D721Med (cell line): Measurements from ENCODE around the gene PLEKHH1.

ENCODE experiments used
- DNase-seq: peaks from one replicate; pipeline ENCODE4 v3.0.0; 2011; ENCODE audit warnings: low spot score; ENCODE audit not compliant: insufficient read length
- FAIRE-seq: peaks from 2 replicates; lab custom pipeline; 2011; peaks lifted over from hg19 to GRCh38; lab: Jason Lieb, UNC
- CTCF ChIP-seq: IDR thresholded peaks from 2 replicates; pipeline ENCODE4 v1.5.1; 2012; ENCODE audit warnings: mild to moderate bottlenecking, control low read depth; ENCODE audit not compliant: insufficient read depth; ENCODE audit errors: missing control alignments

Gene PLEKHH1

GRCh38 chr14:67515386-67516079 is 17.6 kb upstream of the PLEKHH1 start:
- TF ChIP-seq CTCF = no peak
- FAIRE-seq = no peak

GRCh38 chr14:67516676-67517075 is 16.4 kb upstream of the PLEKHH1 start:
- no peak for TF ChIP-seq CTCF

More at GRCh38 chr14:67515386-67516079, 17.6 kb upstream of the PLEKHH1 start:
- DNase-seq = no peak

DNA sequence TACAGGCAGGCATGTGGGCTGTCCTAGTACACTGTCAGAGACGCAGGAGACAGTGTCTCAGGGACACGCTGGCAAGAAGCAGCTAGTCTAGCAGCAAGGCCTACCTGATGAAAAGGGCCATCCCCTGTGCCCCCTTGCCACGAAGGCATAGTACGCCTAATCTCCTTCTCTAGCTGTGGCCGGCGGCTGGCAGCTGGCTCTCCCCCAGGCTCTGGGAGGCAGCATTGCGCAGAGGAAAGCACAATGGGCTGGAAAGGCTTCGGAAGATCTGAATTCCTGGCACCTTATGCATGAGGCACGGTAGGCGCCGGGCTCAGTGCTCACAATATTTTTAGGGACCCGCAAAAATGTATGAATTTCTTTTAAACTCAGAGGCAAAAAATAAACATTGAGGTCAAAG is 16.0 kb upstream of the PLEKHH1 start:
- FAIRE-seq (no peak), DNase-seq (no peak)
- peak; percentile 27 for TF ChIP-seq CTCF

More at GRCh38 chr14:67516676-67517075, 16.4 kb upstream of the PLEKHH1 start:
- FAIRE-seq = no peak
- no peak for DNase-seq

DNA sequence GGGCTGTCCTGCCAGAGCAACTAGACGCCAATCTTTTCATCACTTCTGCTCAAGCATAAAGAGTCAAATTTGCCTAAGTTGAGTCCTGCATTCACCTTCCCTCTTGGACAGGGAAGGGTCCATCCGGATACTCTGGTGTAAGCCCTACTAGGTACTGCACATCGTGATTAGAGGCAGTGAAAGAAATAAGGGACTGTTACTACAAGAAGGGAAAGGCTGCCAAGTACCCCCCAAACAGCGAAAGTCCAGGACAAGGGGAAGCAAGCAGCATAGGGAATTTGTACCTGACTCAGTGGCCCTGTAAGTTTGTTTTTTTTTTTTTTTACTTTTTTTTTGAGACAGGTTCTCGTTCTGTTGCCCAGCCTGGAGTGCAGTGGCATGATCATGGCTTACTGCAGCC is 13.7 kb upstream of the PLEKHH1 start:
- TF ChIP-seq CTCF = no peak
- no peak for FAIRE-seq
- DNase-seq = no peak

DNA sequence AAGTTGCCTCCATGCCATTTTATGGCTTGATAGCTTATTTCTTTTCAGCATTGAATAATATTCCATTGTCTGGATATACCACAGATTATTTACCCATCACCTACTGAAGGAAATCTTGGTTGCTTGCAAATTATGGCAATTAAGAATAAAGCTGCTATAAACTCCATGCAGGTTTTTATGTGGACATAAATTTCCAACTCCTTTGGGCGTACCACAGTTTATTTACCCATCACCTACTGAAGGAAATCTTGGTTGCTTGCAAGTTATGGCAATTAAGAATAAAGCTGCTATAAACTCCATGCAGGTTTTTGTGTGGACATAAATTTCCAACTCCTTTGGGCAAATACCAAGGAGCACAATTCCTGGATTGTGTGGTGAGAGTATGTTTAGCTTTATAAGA is 12.6 kb upstream of the PLEKHH1 start:
- FAIRE-seq (no peak), DNase-seq (no peak)
- no peak for TF ChIP-seq CTCF

DNA sequence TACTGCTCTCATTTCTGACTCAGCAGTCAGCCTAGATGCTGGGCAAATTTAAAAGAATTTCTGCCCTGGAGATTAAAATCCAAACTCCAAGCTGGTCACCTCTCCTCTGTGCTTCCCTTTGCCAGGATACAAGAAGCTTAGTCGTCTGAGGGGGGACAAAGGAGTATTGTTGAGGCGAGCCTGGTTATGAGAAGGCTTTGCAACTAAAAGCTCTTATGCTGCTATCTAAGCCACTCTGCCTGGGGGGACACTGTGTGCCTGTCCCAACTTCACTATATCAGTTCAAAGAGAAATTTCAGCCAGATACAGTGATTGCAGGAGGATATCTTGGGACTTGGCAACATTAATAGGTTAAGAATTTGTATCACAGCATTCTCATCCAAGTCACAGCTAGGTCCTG is 10.8 kb upstream of the PLEKHH1 start:
- TF ChIP-seq CTCF = no peak
- DNase-seq = no peak
- FAIRE-seq = no peak
